NCI-H2107 treated with DMSO at 0.1 percent for 48 hours (cell line): Measurements from ENCODE around the gene ANKRD13C.

Experiments used
- DNase-seq: peaks from one replicate; lab custom pipeline; 2025; ENCODE audit not compliant: unreplicated experiment; lab: John Stamatoyannopoulos, UW

The ANKRD13C gene

DNA sequence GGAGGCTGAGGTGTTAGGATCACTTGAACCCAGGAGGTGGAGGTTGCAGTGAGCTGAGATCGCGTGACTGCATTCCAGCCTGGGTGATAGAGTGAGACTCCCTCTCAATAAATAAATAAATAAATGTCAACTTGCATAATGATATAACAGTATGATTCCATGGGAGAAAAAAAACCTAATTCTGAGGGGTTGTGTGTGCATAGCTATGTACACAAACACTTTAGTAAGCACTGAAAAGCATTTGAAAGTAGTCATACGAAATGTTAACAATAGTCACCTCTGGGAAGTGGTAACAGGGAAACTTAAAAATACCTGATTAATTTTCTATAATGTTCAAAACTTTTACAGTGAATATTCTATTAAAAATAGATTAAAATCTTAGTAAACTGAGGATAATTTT, 43.2 kb downstream of the ANKRD13C start:
- no peak for DNase-seq

DNA sequence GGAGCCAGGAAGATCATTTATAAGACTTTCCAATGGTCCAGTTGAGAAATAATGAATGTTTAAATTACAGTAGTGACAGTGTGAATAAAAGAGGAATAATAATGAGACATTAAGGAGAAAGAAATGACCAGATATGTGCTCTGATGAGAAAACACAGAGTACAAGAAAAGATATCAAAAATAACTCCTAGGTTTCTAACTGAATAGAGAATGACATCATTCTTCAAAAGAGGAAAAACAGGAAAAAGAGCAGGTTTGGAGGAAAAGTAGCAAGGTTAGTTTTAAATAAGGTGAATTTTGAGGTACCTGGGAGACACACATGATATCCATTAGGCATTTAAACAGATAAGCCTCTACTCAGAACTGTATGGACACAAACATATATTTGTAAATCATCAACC, 55.0 kb downstream of the ANKRD13C start:
- DNase-seq: no peak

GRCh38 chr1:70295749-70296148, 58.8 kb downstream of the ANKRD13C start:
- no peak for DNase-seq

DNA sequence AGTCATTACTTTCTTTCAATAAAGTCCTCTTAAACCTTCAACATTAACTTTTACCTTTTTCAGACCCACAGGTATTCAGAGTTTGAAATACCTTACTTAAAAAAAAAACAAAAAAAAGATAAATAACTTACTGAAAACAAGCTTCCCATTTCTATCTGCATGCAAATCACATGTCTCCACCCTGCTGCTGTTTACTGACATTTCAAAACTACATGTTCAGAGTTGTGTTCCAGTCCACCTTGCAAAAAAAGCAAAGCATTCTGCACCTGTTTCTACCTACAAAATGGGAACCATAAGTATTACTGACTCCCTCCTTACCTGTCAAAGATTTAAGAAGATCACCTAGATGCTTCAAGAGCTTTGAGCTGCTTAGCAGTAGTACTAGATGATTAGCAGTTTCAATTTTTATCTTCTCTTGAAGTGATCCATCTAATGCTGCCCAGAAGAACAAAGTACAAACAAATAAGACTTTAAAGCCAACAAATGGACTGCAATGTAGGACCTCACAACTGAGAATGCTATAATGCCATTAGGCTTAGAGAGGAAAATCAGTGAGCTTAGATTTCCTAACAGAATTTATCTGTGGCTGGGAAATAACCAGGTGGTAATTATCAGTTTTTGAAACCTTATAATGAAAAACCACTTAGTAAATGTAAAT, 61.2 kb downstream of the ANKRD13C start:
- no peak for DNase-seq

DNA sequence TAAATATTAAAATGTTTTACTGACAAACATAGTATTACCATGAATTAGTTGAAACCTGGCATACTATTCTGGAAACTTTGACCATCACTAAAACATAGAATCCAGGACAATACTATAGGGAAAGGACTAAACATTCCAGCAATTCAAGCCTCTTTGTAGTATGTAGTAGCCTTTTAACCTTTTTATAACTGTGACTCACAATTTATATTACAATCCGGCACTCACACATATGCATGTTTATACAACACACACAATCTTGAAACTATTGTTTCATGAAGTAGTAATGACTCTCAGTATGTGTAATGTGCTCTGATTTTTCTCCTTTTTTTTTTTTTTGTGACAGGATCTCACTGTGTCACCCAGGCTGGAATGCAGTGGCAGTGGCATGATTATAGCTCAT, 64.3 kb downstream of the ANKRD13C start:
- no peak for DNase-seq

DNA sequence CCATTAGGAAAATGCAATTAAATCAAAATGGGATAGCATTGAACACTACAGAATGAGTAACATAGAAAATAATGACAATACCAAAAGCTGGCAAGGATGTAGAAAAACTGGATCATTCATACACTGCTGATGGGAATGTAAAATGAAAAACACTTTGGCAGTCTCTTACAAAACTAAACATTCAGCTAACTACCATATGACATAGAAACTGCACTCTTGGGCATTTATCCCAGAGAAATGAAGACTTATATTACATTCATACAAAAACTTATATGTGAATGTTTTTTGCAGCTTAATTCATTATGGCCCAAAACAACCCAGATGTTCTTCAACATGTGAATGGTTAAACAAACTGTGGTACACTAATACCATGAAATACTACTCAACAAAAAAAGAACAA, 66.4 kb downstream of the ANKRD13C start:
- DNase-seq: no peak

- no peak for DNase-seq
Observed at GRCh38 chr1:70286453-70286852, 68.1 kb downstream of the ANKRD13C start.

DNA sequence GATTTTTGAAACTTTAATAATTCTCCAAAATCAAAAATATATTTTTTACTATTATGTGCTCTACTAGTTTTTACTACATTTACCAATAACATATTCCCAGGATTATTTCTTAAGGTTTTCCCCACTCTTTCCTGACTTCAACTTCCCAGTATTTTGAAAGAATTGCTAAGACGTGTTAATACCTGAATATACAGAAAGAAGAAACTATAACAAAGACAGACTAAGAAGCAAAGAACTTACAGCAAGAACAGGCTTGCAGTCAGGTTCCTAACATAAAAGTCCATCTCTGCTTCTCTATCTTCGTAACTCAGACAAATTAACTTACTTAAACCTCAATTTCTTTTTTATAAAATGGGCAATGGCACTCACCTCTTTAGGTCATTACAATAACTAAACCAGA, 70.2 kb downstream of the ANKRD13C start:
- no peak for DNase-seq

- DNase-seq: no peak
Observed at GRCh38 chr1:70278710-70279109, 75.8 kb downstream of the ANKRD13C start.

DNA sequence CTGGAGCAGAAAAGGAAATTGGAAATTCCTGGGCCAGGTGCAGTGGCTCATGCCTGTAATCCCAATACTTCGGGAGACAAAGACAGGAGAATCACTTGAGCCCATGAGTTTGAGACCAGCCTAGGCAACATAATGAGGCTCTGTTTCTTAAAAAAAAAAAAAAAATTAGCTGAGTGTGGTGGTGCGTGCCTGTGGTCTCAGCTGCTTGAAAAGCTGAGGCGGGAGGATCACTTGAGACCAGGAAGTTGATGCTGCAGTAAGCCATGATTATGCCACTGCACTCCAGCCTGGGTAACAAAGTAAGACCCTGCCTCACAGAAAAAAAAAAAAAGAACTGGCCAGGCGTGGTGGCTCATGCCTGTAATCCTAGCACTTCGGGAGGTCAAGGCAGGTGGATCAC, 76.6 kb downstream of the ANKRD13C start:
- no peak for DNase-seq

DNA sequence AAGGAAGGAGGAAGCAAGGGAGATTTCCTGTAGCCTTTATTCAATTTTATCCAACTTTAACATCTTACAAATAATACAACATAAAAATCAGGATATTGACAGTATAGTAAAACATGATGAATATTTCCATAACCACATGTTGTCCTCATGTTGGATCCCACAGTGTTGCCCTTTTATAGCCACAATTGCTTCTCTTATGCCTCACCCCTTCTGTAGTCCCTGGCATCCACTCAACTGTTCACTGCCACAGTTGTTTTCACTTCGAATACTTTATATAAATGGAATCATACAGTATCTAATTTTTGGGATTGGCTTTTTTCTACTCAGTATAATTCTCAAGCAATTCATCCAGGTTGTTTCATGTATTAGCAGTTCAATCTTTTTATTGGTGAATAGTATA, 88.6 kb downstream of the ANKRD13C start:
- DNase-seq: no peak

DNA sequence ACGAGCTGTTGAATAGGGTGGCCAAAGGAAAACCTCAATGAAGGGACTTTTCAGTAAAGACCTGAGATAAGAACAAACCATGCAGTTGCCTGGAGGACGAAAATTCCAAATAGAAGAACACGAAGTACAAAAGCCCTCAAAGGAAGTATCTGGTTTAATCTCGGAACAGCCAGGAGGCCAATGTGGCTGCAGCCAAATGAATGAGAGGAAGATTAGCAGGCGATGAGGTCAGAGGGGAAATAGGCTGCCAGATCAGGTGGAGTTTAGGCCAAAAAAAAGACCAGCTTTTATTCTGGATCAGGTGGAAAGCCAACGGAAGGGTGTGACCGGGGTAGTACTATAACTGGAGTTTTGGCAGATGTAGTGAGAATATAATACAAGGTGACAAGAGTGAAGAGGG, 89.7 kb downstream of the ANKRD13C start:
- DNase-seq: no peak

DNA sequence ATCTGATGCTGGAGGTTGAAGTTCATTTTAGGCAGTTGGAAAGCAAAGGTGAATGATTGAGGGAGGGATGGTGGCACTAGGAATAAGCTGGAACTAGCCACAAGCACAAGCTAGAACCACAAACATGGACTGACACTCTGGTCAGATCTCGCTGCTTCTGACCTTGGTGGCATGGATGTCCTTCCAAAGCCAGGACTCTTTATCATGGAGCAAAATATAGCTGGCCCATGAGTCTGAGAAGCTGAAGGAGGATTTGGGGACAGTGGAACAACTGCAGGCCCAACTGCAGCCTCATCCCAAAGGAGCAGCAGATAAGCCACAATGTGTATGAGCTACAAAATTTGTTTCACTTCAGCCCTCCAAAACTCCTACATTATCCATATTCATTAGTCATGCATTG, 97.9 kb downstream of the ANKRD13C start:
- no peak for DNase-seq

- no peak for DNase-seq
Observed at GRCh38 chr1:70248729-70249128, 105.8 kb downstream of the ANKRD13C start.

- DNase-seq: no peak
Observed at GRCh38 chr1:70247768-70248167, 106.8 kb downstream of the ANKRD13C start.

DNA sequence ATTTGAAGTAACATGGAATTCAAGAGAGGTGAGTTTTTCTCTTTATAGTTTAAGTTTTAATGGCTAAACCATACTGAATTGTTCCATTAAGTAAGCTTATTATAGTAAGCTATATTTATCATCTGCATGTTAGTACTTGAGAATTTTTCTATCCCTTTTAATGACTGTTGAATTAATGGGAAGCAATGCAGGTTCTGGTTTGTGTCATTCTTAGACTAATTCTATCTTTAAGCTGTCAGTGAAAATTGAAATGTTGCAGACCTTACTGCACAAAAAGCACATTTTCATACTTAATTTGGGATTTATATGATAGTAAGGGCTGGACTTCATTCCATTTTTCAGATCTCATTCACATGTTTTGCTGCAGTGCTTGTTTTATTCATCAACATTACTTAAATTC, 107.4 kb downstream of the ANKRD13C start:
- DNase-seq: no peak

GRCh38 chr1:70239940-70240339, 114.6 kb downstream of the ANKRD13C start:
- no peak for DNase-seq

DNA sequence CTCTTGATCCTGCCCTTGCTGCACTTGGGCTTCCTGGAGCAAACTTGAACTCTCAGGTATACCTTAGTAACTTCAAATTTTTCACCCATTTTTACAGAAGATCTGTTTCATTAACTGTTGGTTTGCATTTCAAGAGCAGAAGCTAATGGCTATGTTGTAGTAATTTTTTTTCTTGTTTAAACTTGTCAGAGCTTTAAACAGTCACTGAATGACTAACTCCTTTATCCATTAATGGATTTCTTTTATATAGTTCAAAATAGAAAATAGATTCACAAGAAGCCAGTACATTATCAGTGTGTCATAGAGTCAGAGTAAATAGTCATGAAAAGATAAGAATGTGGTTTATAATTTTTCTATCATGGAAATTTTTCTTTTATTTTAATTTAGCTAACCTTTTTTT, 119.8 kb downstream of the ANKRD13C start:
- no peak for DNase-seq

DNA sequence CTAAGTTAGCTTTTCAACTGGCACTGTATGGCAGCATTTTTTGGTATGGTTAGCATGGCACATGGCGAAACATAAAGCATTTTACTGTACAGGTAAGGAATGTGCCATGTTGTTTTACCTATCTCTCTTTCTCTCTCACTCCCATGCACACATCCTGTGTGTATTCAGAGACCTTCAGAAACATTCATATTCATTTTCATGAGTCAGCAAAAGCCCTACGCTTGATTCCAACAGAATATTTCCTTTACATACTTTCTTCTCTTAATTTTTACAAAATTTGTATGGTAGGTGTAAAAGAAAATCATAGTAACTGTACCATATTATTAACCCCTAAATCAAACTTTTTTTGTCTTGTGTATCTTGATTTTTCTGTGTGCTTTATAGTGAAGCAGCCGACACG, 123.0 kb downstream of the ANKRD13C start:
- DNase-seq: no peak

GRCh38 chr1:70228670-70229069, 125.9 kb downstream of the ANKRD13C start:
- no peak for DNase-seq

DNA sequence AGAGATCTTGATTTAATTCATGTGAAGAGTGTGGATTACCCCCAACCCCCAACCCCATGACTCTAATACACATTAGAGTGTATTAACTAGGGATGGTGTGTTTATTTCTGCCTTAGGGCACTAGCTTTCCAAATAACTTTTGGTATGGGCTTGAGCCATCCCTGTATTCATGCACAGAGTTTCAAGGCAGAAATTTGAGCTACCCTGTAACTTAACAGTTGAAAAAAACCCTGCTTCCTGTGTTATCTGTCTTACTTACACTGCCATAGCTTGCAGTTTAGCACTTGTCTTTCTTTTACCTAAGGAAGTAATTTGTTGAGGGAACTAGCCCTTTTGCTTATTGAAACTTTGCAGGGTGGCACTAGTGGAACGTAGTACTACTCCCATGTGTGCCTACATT, 127.1 kb downstream of the ANKRD13C start:
- no peak for DNase-seq

DNA sequence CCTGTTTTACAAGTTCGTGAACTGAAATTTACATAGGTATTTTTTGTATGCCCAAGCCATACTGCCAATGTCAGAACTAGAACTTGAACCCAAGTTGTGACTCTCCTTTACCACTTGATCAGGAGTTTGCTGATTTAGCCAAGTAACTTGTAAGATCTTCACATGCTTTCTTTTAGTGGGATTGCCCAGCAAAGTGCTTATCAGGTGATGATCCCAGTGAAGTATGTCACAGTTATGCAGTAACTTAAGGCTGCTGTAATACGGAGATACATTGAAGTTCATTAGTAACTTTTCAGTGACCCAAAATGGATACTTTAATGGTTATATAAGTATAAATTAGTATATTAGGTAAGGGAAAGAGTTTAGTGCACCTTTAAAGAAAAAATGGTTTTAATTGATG, 129.6 kb downstream of the ANKRD13C start:
- no peak for DNase-seq

DNA sequence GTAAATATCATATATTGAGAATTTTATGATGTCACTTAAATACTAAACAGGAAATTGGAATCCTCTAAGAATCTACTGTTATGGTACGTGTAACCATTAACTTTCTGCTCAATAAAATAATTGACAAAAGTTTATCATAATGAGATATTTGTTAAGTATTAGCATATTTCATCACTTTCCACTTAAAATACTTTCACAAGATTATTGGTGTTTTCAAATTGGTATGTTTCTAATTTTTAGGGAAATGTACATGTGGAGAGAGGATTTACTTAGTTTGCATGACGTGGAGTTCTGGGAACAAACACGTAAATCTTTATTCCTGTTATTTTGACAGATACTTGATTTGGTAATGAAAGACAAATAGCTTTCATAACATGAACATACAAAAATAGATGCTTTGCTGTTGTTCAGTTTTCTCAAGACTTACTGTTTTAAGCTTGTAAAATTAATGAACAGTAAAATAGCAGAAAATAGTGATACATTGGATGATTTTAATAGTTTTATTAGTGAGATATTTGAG, 131.7 kb downstream of the ANKRD13C start:
- DNase-seq: no peak
